ENCODE results near the gene SMPD3.

- TF ChIP-seq CTCF (IDR thresholded peaks at IDR 0.05; ENCODE audit: insufficient read depth, low read length) (no peak), POLR2AphosphoS5 (IDR thresholded peaks at IDR 0.05; ENCODE audit: low read depth) (no peak)
These were observed 105.7 kb downstream of the SMPD3 start for GRCh38 chr16:68342620-68343019.

Data from HL-60 (cell line).